Measurements from ENCODE around the gene COL18A1.

Gene COL18A1

DNA sequence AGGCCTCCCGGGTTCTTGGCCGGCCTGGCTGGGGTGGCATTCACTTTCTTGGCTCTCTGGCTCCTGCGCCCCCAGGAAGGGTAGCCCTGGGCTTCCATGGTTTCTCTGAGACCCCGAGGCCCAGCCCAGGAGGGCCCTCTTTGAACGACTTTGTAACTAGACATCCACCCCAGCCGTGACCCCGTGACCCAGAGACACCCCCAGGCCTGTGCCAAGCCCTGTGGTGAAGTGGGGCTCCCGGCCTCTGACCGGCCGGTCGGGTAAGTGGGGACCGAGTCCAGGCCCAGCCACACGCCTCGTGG lies 64.0 kb downstream of the COL18A1 start:
- DNase-seq (ENCODE audit: low spot score) = no peak

GRCh38 chr21:45469273-45470086 lies 64.5 kb downstream of the COL18A1 start:
- no peak for DNase-seq (ENCODE audit: low spot score)

DNA sequence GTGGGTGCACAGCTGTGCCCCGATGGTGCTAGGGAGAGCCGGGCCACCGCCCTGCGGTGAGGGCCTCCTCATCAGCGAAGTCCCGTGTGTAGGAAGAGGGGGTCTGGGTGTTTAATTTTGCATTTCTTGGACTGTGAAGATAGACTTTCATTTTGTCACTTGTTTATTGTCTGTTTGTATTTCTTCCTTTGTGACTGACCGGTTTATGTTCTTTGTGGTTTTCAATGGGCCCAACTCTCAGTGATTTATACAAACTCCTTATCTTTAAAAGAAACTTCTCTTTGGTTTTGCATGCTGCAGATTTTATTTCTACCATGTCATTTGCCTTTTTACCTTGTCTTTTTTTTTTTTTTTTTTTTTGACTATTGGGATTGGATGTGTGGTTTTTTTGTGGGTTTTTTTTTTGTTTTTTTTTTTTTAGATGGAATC lies 65.1 kb downstream of the COL18A1 start:
- no peak for DNase-seq (ENCODE audit: low spot score)

DNA sequence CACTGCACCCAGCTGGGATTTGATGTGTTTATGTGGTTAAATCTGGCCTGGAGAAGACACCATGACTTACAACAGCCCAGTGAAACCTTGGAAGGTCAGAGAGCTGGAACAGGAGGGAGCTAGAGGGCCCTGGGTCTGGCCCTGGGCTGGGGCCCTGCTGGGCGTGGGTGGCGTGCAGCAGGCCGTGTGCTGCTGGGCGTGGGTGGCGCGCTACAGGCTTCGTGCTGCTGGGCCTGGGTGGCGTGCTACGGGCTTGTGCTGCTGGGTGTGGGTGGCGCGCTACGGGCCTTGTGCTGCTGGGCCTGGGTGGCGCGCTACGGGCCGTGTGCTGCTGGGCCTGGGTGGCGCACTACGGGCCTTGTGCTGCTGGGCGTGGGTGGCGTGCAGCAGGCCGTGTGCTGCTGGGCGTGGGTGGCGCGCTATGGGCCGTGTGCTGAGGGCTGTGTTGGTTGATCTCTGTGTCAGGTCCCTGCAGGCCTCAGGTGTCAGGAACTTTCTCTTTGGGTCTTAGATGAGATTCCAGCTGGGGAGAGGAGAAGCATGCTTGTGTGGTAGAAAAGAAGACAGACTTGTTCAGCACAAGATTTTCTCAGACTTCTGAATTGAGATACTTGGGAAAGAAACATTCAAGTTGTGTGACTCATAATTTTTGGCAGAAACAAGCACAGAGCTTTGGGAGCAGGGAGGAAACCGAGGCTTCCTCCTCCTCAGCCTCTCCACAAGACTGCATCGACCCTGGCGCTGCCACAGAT lies 66.0 kb downstream of the COL18A1 start:
- DNase-seq (ENCODE audit: low spot score) = no peak

DNA sequence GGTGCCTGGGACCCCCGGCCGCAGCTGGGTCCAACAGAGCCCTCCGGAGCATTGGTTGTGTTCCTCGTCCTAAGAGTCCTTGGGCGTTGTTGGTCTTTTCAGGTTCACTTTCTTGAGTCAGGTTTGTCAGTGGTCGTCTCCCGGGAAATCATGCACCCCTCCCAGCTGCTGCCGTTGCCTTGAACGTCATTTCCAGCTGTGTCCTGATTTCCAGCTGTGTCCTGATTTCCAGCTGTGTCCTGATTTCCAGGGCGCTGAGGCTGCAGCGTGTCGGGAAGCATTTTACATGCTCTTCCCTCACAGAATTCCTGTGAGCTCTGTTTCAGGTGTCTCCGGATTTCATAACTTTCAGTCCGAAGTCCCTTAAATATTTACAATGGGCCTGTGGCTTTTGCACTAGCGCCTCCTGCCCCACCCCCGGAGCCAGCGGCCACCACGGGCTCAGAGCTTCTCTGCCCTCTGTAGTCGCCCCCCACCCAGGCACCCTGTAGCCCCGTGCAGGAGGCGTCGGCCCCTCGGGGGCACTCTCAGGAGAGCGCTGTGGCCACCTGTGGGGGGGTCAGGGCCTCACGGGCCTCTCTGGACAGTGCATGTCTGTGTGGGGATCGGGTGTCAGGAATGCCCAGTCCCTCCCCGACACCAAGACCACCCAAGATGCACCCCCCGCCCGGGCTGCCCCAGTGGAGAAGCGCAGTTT lies 66.7 kb downstream of the COL18A1 start:
- DNase-seq (ENCODE audit: low spot score) = no peak

GRCh38 chr21:45472445-45473365 lies 67.7 kb downstream of the COL18A1 start:
- no peak for DNase-seq (ENCODE audit: low spot score)

GRCh38 chr21:45473496-45474322 lies 68.7 kb downstream of the COL18A1 start:
- DNase-seq (ENCODE audit: low spot score) = no peak

DNA sequence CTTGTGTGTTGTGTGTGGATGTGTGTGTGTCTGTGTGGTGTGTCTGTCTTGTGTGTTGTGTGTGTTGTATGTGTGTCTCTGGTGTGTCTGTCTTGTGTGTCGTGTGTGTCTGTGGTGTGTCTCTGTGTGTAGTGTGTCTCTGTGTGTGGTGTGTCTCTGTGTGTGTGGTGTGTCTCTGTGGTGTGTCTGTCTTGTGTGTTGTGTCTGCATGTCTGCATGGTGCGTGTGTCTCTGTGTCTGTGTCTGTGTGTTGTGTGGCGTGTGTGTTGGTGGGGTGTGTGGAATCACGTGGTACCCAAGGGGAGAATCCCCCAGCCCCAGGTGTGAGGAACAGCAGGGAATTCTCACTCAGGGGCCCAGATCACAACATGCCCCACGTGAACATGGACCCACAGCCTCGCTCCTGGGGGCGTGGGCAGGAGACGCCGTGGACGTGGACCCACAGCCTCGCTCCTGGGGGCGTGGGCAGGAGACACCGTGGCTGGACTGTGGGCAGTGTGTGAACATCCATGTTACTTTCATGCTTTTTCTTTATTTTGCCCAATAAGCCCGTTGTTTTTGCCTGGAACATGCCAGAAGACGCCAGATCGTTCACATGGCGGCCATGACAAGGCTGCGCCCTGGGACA lies 69.5 kb downstream of the COL18A1 start:
- DNase-seq (ENCODE audit: low spot score) = no peak

DNA sequence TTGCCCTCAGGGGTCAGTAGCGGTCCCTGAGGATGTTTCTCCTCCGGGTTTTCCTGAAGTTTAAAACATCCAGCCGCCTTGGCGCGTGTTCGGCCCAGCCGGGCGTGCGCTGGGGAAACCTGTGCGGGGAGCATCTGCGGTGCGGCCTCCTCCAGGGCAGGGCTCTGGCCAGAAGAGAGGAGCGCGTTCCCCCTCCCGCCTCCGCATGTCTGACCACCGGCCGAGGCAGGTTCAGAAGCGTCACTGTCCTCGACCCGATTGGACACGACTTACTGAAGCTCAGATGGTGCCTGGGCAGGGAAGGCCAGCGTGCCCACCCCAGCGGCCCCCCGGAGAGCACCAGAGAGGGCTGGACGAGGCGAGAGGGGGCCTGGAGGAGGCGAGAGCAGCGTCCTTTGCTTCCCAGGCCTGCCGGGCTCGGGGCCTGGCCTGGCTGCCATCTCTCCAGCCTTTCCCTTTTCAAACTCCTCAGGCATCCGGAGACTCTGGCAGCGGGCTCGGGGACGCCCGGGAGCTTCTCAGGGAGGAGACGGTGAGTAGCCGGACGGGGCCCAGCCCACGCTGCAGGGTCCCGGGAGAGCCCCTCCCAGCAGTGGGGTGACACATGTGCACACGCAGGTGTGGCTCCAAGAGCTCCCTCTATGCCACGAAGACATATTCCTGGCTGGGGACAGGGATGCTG lies 70.2 kb downstream of the COL18A1 start:
- no peak for DNase-seq (ENCODE audit: low spot score)

DNA sequence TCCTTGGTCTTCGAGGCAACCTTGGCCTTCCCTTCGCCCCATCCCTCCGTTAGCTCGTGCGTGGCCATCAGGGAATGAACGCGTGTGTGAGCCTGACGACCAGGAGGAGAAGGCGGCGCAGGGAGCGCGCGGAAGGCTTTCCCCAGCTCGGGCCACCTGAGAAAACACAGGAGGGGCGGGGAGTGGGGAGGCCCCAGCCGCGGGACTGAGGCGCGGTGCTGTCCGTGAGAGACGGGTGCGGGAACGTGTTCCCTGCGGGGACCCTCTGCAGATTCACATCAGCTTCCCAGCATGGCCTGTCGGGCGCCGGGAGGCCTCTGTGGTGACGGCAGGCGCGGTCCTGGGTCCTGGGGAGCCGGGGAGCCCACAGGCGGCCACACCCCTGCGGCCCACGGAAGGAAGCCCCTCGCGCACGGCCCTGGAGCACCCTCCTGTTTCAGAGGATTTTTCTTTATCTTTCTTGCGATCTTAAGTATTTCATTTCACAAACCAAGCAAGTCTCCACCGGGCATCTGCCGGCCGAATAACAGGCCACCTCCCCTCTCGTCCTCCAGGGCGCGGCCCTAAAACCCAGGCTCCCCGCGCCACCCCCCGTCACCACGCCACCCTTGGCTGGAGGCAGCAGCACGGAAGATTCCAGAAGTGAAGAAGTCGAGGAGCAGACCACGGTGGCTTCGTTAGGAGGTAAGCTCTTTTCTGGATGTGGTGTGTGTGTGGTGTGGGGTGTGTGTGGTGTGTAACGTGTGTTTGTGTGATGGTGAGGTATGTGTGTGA lies 71.0 kb downstream of the COL18A1 start:
- no peak for DNase-seq (ENCODE audit: low spot score)

GRCh38 chr21:45476582-45476981 lies 71.6 kb downstream of the COL18A1 start:
- DNase-seq (ENCODE audit: low spot score) = no peak

- DNase-seq (ENCODE audit: low spot score) = no peak
Measured at GRCh38 chr21:45477176-45478114, 72.5 kb downstream of the COL18A1 start.

DNA sequence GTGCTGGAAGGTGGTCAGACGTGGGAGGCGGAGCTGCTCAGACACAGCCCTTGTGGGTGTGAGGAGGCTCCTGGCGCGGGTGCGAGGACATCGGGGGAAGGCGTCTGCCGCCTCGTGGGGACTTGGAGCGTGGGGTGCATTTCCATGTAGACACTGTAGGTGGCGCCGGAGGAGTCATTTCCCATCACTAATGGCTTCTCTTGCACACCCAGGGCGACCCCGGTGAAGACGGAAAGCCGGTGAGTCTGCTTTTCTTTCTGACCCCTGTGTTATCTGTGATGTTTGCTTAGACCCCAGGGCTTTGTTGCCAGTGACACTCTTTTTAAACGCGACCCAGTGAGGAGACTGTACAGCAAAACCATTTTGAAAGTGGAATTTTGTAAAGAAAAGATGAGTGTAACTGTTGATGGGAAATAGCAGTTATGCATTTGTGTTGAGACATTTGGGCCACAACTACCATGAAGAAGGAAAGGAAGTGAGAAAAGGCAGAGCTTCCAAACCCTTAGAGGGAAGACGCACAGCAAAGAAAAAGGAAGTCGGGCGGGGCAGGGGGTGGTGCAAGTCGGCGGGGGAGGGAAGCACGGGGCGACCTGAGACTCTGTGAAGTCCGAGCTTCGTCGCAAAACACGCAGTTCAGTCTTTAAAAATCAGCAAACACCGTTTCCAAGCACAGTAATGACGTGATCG lies 73.3 kb downstream of the COL18A1 start:
- DNase-seq (ENCODE audit: low spot score) = peak; percentile 92

GRCh38 chr21:45478816-45479669 lies 74.1 kb downstream of the COL18A1 start:
- no peak for DNase-seq (ENCODE audit: low spot score)

DNA sequence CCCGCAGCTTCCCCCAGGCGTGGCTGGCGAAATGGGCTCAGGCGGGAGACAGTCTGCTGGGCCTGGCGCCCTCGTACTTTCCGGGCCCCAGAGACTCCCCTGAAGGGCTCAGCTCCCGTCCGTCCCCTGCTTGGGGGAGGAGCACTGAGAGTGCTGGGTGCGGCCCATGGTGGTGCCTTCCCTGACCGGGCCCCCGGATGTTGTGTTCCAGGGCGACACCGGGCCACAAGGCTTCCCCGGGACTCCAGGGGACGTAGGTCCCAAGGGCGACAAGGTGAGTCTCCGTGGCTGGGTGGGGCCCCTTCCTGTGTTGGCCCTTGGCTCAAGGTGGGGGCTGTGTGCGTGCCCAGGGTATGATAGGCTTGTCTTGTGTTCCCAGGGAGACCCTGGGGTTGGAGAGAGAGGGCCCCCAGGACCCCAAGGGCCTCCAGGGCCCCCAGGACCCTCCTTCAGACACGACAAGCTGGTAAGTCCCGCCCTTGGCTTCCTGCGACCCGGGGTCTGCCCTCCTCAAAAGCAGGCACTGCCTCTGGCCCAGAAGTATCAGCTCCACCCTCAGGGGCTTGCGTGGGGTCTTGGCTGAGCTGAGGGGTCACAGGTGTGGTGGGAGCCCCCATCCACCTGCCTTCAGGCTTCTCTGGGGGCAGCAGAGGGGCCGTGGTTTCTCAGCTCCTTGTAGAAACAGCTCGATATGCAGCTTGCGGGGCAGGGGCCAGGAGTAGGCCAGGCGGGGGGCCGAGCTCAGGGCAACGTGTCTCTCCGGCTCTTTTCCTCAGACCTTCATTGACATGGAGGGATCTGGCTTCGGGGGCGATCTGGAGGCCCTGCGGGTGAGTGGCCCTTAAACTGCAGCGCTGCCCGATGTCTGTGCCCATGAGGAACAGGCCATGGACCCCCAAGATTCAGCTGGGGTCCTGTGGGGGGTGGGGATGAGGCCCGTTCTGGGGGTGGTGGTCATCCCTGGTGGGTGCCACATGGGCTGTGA lies 75.0 kb downstream of the COL18A1 start:
- DNase-seq (ENCODE audit: low spot score) = no peak

Measured in iPS-NIHi11 (cell line).